Left renal cortex interstitium (tissue), 4 donors: ENCODE measurements around the gene OVCA2. TPM values are rescaled to one million over a fixed set of nuclear protein-coding genes. Genes with fewer than 3 reads are reported as not detected.
A peak's percentile ranks its signal among the peaks of the same experiment; 100 is the strongest.

ENCODE experiments used
- DNase-seq, 4 donors: peaks; one replicate each; pipeline ENCODE4 v3.0.0-alpha.2; 2013; ENCODE audit warnings: low read depth in 4 of 4, low spot score in 2 of 4, missing footprints in 1 of 4
- polyA plus RNA-seq, 4 donors: library from polyadenylated mRNA; unstranded; fragments of 120-200 nt; gene quantifications; one replicate each; pipeline ENCODE4 v1.2.1, GENCODE V29; 2013; ENCODE audit not compliant: insufficient read length in 4 of 4

The OVCA2 gene
- polyA plus RNA-seq, 4 donors, result 11.4 to 21.7 (median 12.7) TPM

GRCh38 chr17:2029911-2030778, 11.7 kb upstream of the OVCA2 start, which contains the start of gene DPH1:
DPH1 (plus strand) TSS chr17:2030153; CDS start chr17:2030170, 17 bp downstream.
- DNase-seq, result peak in 1 of 4 donors; percentile 76

GRCh38 chr17:2030779-2031163, 11.1 kb upstream of the OVCA2 start:
- DNase-seq, result no peak

- no peak for DNase-seq
These were observed 8.7 kb upstream of the OVCA2 start for GRCh38 chr17:2033153-2033552.

- no peak for DNase-seq
These were observed 7.7 kb upstream of the OVCA2 start for GRCh38 chr17:2034157-2034556.

- no peak for DNase-seq
These were observed 6.8 kb upstream of the OVCA2 start for GRCh38 chr17:2034806-2035540.

GRCh38 chr17:2035541-2036488, 6.0 kb upstream of the OVCA2 start:
- no peak for DNase-seq

- DNase-seq, result no peak
These were observed 4.7 kb upstream of the OVCA2 start for GRCh38 chr17:2037155-2037554.

GRCh38 chr17:2040219-2040827, 1.5 kb upstream of the OVCA2 start:
- DNase-seq, result no peak

GRCh38 chr17:2040942-2041560, 771 bp upstream of the OVCA2 start:
- DNase-seq, result no peak

GRCh38 chr17:2042390-2042847, 597 bp downstream of the OVCA2 start:
- DNase-seq, result no peak

GRCh38 chr17:2042933-2043332, 1.1 kb downstream of the OVCA2 start:
- no peak for DNase-seq

- DNase-seq, result no peak
These were observed 2.0 kb downstream of the OVCA2 start for GRCh38 chr17:2043785-2044184.

- DNase-seq, result no peak
These were observed 2.6 kb downstream of the OVCA2 start for GRCh38 chr17:2044263-2044894.

GRCh38 chr17:2047590-2047989, 5.8 kb downstream of the OVCA2 start:
- no peak for DNase-seq

GRCh38 chr17:2048805-2049204, 7.0 kb downstream of the OVCA2 start:
- DNase-seq, result no peak

- DNase-seq, result no peak
These were observed 7.8 kb downstream of the OVCA2 start for GRCh38 chr17:2049333-2050299.

GRCh38 chr17:2050300-2051060, 8.7 kb downstream of the OVCA2 start:
- DNase-seq, result no peak
